Panc1 (cell line): ENCODE measurements around the gene CDK14. TPM values are rescaled to one million over a fixed set of nuclear protein-coding genes. Genes with fewer than 3 reads are reported as not detected.

Source experiments
- ATAC-seq: fragments of 200-7000 bp; cut with Tn5 transposase; 2 replicates; pipeline ENCODE4 v1.9.1; 2020; ENCODE audit warnings: mild to moderate bottlenecking, moderate library complexity
- BruUV-seq: library from RNA; stranded (reverse); fragments of 400-500 nt; replicated peaks from 2 replicates; lab custom pipeline; 2021; lab: Mats Ljungman, UMichigan
- CTCF ChIA-PET: fragments of 300-600 bp; sonication (Branson Sonifier 250); formaldehyde crosslinking; loops from one replicate; lab custom pipeline; 2022; ENCODE audit warnings: antibody characterized with exemption; lab: Charles Lee
- POLR2A ChIA-PET: fragments of 300-600 bp; sonication (Branson Sonifier 250); formaldehyde crosslinking; loops from one replicate; lab custom pipeline; 2022; ENCODE audit warnings: antibody characterized with exemption; lab: Charles Lee
- DNase-seq: peaks from one replicate; pipeline ENCODE4 v3.0.0-alpha.2; 2010; ENCODE audit warnings: low read depth, low spot score
- H3K27ac ChIP-seq: 2 replicates; pipeline ENCODE4 v1.5.1; 2011; ENCODE audit warnings: mild to moderate bottlenecking, low read length, inconsistent platforms
- H3K27me3 ChIP-seq: fragments of 200-500 bp; sonication (Bioruptor generic); 2 replicates; pipeline ENCODE4 v1.6.0; 2014; ENCODE audit warnings: low read length, inconsistent platforms; ENCODE audit not compliant: control insufficient read depth, insufficient read depth
- H3K36me3 ChIP-seq: fragments of 200-500 bp; sonication (Bioruptor generic); 2 replicates; pipeline ENCODE4 v1.5.1; 2014; ENCODE audit warnings: inconsistent platforms, mild to moderate bottlenecking, low read length, moderate library complexity; ENCODE audit not compliant: control insufficient read depth, insufficient read depth
- H3K4me1 ChIP-seq: 2 replicates; pipeline ENCODE4 v1.5.1; 2011; ENCODE audit warnings: inconsistent platforms, mild to moderate bottlenecking, low read length, moderate library complexity; ENCODE audit not compliant: control insufficient read depth, insufficient read depth
- H3K4me3 ChIP-seq, 2 experiments: 2 replicates each; pipeline ENCODE4 v1.5.1; 2011 to 2012; ENCODE audit warnings: low read depth in 2 of 2, low read length in 2 of 2, mild to moderate bottlenecking in 2 of 2, inconsistent platforms in 1 of 2, moderate library complexity in 1 of 2
- H3K9me3 ChIP-seq: fragments of 200-500 bp; sonication (Bioruptor generic); 2 replicates; pipeline ENCODE4 v1.5.1; 2014; ENCODE audit warnings: low read depth, mild to moderate bottlenecking, inconsistent platforms, low read length, moderate library complexity; ENCODE audit not compliant: control insufficient read depth, insufficient read depth
- POLR2AphosphoS5 ChIP-seq: IDR thresholded peaks from 2 replicates; pipeline ENCODE4 v1.6.1; 2012; ENCODE audit warnings: mild to moderate bottlenecking, low read depth, low read length, moderate library complexity
- SIN3A ChIP-seq: IDR thresholded peaks from 2 replicates; pipeline ENCODE4 v1.6.1; 2012; ENCODE audit warnings: low read depth, mild to moderate bottlenecking, low read length, moderate library complexity, borderline replicate concordance; ENCODE audit not compliant: insufficient read depth
- TCF7L2 ChIP-seq: IDR thresholded peaks from 2 replicates; pipeline ENCODE4 v1.6.1; 2011; ENCODE audit warnings: mild to moderate bottlenecking, low read depth, low read length, inconsistent platforms
- in situ Hi-C: cut with HindIII; loops from 2 replicates; pipeline ENCODE4 v1.10.0; 2016; ENCODE audit warnings: low sequenced_read_pairs, low pct_unique_long_range_greater_than_20kb
- intact Hi-C: fragments of 100-400 bp; cut with micrococcal nuclease; formaldehyde crosslinking; loops from one replicate; pipeline ENCODE4 v1.10.0; 2022; ENCODE audit not compliant: unreplicated experiment
- total RNA-seq: library from RNA; stranded (reverse); gene quantifications from one replicate; pipeline ENCODE4 v1.2.1, GENCODE V29; 2021; ENCODE audit not compliant: unreplicated experiment
- TF ChIP-seq, protein P1 (sequence below): fragments of 450-650 bp; IDR thresholded peaks from 2 replicates; pipeline ENCODE4 v1.5.1; 2017; ENCODE audit warnings: mild to moderate bottlenecking
- TF ChIP-seq, protein P2 (sequence below), 2 experiments: IDR thresholded peaks; 2 replicates each; pipeline ENCODE4 v1.6.1; 2011 to 2012; ENCODE audit warnings: low read depth in 2 of 2, control low read depth in 1 of 2, low read length in 1 of 2, mild to moderate bottlenecking in 1 of 2, moderate library complexity in 1 of 2; ENCODE audit not compliant: insufficient read depth in 1 of 2

Gene CDK14
- total RNA-seq, 1 experiment from 2014 or later: 3.0 TPM

DNA sequence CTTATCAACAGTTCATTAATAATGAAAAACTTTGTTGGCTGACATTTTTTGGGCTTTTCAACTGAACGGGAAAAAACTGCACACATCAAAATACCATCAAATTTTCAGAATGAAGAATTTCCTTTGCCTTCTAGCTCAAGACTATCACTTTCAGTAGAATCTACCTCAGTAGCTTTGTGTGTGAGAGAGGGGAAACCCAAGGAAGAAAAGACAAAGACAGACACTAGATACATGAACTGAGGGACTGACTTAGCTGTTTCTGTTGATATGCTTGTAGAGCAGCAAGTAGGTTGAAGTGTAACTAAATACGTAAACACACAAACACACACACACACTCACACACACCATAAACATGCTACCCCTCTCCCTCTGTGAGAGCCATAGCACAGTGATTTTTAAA lies 257.1 kb downstream of the CDK14 start:
- no TSS peak for BruUV-seq
- no peak for DNase-seq
- H3K9me3 ChIP-seq: no peaks in the 10 kb centered on the region
- H3K4me1 ChIP-seq: no peaks in the 10 kb centered on the region
- intact Hi-C loops (no loop called here), in situ Hi-C loops (no loop called here)
- no peak overlapping the region for H3K4me3 ChIP-seq
- POLR2A ChIA-PET: no interaction called here
- TF ChIP-seq POLR2AphosphoS5 (no peak), SIN3A (no peak), TCF7L2 (no peak)
- TF ChIP-seq, protein P1, sequence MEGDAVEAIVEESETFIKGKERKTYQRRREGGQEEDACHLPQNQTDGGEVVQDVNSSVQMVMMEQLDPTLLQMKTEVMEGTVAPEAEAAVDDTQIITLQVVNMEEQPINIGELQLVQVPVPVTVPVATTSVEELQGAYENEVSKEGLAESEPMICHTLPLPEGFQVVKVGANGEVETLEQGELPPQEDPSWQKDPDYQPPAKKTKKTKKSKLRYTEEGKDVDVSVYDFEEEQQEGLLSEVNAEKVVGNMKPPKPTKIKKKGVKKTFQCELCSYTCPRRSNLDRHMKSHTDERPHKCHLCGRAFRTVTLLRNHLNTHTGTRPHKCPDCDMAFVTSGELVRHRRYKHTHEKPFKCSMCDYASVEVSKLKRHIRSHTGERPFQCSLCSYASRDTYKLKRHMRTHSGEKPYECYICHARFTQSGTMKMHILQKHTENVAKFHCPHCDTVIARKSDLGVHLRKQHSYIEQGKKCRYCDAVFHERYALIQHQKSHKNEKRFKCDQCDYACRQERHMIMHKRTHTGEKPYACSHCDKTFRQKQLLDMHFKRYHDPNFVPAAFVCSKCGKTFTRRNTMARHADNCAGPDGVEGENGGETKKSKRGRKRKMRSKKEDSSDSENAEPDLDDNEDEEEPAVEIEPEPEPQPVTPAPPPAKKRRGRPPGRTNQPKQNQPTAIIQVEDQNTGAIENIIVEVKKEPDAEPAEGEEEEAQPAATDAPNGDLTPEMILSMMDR: no peak
- TF ChIP-seq, protein P2, sequence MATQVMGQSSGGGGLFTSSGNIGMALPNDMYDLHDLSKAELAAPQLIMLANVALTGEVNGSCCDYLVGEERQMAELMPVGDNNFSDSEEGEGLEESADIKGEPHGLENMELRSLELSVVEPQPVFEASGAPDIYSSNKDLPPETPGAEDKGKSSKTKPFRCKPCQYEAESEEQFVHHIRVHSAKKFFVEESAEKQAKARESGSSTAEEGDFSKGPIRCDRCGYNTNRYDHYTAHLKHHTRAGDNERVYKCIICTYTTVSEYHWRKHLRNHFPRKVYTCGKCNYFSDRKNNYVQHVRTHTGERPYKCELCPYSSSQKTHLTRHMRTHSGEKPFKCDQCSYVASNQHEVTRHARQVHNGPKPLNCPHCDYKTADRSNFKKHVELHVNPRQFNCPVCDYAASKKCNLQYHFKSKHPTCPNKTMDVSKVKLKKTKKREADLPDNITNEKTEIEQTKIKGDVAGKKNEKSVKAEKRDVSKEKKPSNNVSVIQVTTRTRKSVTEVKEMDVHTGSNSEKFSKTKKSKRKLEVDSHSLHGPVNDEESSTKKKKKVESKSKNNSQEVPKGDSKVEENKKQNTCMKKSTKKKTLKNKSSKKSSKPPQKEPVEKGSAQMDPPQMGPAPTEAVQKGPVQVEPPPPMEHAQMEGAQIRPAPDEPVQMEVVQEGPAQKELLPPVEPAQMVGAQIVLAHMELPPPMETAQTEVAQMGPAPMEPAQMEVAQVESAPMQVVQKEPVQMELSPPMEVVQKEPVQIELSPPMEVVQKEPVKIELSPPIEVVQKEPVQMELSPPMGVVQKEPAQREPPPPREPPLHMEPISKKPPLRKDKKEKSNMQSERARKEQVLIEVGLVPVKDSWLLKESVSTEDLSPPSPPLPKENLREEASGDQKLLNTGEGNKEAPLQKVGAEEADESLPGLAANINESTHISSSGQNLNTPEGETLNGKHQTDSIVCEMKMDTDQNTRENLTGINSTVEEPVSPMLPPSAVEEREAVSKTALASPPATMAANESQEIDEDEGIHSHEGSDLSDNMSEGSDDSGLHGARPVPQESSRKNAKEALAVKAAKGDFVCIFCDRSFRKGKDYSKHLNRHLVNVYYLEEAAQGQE (IDR thresholded peaks at IDR 0.05; ENCODE audit: insufficient read depth in 1 of 2, low read depth in 2 of 2, low read length in 1 of 2): no peak
- H3K36me3 ChIP-seq: no peaks in the 10 kb centered on the region
- H3K27me3 ChIP-seq: no peaks in the 10 kb centered on the region
- CTCF ChIA-PET: no interaction called here
- no peak overlapping the region for H3K27ac ChIP-seq
- no peak for ATAC-seq

DNA sequence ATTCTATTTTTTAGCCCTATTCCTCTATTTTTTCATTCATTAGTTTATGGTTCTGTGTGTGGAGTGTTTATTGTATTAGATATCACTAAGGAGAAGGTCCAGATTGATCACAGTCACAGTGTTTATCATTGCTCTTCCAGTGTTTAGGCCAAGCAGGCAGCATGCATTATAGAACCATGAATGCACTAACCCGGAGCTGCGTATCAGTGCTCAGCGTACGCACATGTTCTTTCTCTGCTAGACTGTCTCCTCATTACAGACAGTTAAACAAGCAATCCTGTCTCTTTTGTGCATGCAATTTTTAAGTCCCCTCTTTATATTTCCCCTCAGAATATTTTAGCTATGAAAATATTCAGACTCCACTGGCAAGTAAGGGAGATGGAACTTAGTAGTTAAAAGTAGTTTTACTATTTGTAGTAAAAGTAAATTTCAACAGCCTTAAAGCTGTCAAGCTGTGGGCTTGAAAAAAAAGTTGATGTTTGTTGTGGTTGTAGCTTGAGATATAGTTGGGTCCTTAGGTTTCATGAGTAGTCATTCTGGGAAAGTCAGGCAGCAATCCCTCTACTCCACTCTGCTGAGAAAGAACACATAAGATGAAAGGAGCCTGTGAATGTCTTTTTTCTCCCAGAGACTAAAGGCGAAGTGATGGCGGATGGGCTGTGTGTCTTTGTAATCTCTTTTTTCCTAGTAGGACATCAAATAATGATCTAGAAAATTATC lies 260.4 kb downstream of the CDK14 start:
- no TSS peak for BruUV-seq
- no peak for ATAC-seq
- no peak for DNase-seq
- Histone ChIP-seq H3K9me3 (no peaks in the 10 kb centered on the region), H3K27me3 (no peaks in the 10 kb centered on the region), H3K4me1 (no peaks in the 10 kb centered on the region), H3K4me3 (no peak overlapping the region), H3K36me3 (no peaks in the 10 kb centered on the region), H3K27ac (no peak overlapping the region)
- ChIA-PET CTCF (no interaction called here), POLR2A (interaction anchor here (0.5 kb wide), 1 partner anchor 26 kb away, joined by 7 read pairs; no protein-coding TSS in a partner anchor)
- TF ChIP-seq SIN3A (no peak), TCF7L2 (no peak), POLR2AphosphoS5 (no peak)
- TF ChIP-seq, protein P1: no peak
- TF ChIP-seq, protein P2 (IDR thresholded peaks at IDR 0.05; ENCODE audit: insufficient read depth in 1 of 2, low read depth in 2 of 2, low read length in 1 of 2): no peak
- intact Hi-C loops (no loop called here), in situ Hi-C loops (no loop called here)
